ENCODE results near the gene TCAP. TPM values are rescaled to one million over a fixed set of nuclear protein-coding genes. Genes with fewer than 3 reads are reported as not detected.

The TCAP gene
- total RNA-seq, 1 donor from 2014 or later: 5.3 TPM

DNA sequence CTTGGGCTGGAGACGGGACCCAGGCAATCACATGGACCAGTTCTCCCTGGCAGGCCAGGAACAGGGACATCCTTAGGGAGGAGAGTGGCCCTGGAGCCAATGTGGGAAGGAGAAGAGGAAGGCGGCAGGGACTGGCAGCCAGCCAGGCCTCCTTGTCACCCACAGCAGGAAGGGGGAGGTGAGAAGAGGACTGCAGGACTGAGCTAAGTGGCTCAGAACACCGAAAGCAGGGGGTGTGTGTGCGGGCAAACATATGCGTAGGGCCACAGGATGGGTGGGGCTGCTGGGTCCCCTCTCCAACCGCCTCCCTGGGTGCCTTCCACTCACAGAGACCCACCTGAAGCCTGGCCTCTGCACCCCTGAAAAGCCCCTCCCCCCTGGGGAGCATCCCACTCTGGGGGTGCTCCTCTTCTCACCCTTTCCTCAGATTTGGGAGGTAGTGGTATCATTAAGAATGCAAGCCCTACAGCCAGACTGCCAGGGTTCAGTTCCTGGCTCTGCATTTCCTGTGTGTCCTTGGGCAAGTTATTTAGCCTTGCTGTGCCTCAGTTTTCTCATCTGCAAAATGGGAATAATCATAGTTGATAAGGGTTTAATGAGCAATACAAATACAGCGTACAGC is 11.2 kb downstream of the TCAP start:
- Histone ChIP-seq H3K4me3 (no peak overlapping the region), H3K27me3 (peaks cover 3% of the 10 kb centered on the region), H3K27ac (peak overlapping the region; percentile 39), H3K4me1 (peaks cover 24% of the 10 kb centered on the region), H3K9me3 (no peaks in the 10 kb centered on the region), H3K36me3 (peaks cover 7% of the 10 kb centered on the region)
- intact Hi-C loops (cut with DNase I): no loop called here
- ATAC-seq (peak; percentile 75), DNase-seq (peak; percentile 91)
- TF ChIP-seq, protein P1, sequence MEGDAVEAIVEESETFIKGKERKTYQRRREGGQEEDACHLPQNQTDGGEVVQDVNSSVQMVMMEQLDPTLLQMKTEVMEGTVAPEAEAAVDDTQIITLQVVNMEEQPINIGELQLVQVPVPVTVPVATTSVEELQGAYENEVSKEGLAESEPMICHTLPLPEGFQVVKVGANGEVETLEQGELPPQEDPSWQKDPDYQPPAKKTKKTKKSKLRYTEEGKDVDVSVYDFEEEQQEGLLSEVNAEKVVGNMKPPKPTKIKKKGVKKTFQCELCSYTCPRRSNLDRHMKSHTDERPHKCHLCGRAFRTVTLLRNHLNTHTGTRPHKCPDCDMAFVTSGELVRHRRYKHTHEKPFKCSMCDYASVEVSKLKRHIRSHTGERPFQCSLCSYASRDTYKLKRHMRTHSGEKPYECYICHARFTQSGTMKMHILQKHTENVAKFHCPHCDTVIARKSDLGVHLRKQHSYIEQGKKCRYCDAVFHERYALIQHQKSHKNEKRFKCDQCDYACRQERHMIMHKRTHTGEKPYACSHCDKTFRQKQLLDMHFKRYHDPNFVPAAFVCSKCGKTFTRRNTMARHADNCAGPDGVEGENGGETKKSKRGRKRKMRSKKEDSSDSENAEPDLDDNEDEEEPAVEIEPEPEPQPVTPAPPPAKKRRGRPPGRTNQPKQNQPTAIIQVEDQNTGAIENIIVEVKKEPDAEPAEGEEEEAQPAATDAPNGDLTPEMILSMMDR (IDR thresholded peaks at IDR 0.05): no peak

GRCh38 chr17:39677072-39677471 is 11.9 kb downstream of the TCAP start:
- H3K36me3 ChIP-seq: peaks cover 9% of the 10 kb centered on the region
- H3K27me3 ChIP-seq: no peaks in the 10 kb centered on the region
- peaks cover 24% of the 10 kb centered on the region for H3K4me1 ChIP-seq
- no peak overlapping the region for H3K4me3 ChIP-seq
- DNase-seq: no peak
- H3K9me3 ChIP-seq: no peaks in the 10 kb centered on the region
- TF ChIP-seq, protein P1 (IDR thresholded peaks at IDR 0.05): no peak
- peak overlapping the region; percentile 39 for H3K27ac ChIP-seq
- ATAC-seq: no peak
- intact Hi-C loops (cut with DNase I): no loop called here

- Histone ChIP-seq H3K27me3 (no peaks in the 10 kb centered on the region), H3K36me3 (peaks cover 9% of the 10 kb centered on the region), H3K27ac (no peak overlapping the region), H3K4me1 (peaks cover 24% of the 10 kb centered on the region), H3K9me3 (no peaks in the 10 kb centered on the region), H3K4me3 (no peak overlapping the region)
- DNase-seq (no peak), ATAC-seq (peak; percentile 2)
- TF ChIP-seq, protein P1 (IDR thresholded peaks at IDR 0.05): no peak
- intact Hi-C loops (cut with DNase I): no loop called here
Observed at GRCh38 chr17:39677542-39678339, 12.6 kb downstream of the TCAP start.

DNA sequence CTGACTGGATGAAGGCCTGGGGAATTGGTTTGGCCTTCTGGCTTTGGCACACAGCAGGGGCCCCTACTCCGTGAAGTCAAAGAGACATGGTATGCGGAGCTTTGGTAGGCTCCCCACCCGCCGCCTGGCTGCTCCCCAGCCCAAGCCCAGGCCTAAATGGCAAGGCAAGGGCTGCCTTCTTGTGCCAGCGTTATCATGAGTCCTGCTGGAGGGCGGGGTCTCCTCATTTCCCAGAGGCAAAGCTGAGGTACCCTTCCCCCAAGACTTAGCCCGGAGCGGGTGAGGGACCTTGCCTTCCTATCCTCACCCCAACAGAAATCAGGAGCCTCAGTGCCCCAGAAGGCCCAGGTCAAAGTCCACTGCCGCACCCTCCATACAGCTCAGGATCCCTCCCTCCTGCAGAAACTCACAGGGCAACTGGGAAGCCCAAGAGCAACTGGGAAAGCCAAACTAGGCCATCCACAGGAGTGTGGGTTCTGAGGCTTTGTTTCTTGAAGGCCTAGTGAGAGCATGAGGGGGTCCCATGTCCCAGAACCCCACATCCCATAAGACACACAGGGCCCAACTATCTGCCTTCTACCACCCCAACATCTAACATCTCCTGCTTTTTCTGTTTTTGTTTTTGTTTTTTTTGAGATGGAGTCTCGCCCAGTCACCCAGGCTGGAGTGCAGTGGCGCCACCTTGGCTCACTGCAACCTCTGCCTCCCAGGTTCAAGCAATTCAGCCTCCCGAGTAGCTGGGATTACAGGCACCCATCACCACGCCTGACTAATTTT is 13.4 kb downstream of the TCAP start:
- ATAC-seq (no peak), DNase-seq (no peak)
- intact Hi-C loops (cut with DNase I): no loop called here
- H3K27me3 ChIP-seq: no peaks in the 10 kb centered on the region
- H3K27ac ChIP-seq: no peak overlapping the region
- peaks cover 24% of the 10 kb centered on the region for H3K4me1 ChIP-seq
- H3K36me3 ChIP-seq: peaks cover 15% of the 10 kb centered on the region
- no peaks in the 10 kb centered on the region for H3K9me3 ChIP-seq
- TF ChIP-seq, protein P1 (IDR thresholded peaks at IDR 0.05): no peak
- no peak overlapping the region for H3K4me3 ChIP-seq

GRCh38 chr17:39679521-39680192 is 14.5 kb downstream of the TCAP start:
- H3K27ac ChIP-seq: no peak overlapping the region
- no peak overlapping the region for H3K4me3 ChIP-seq
- TF ChIP-seq, protein P1 (IDR thresholded peaks at IDR 0.05): no peak
- intact Hi-C loops (cut with DNase I): no loop called here
- H3K27me3 ChIP-seq: no peaks in the 10 kb centered on the region
- peaks cover 24% of the 10 kb centered on the region for H3K4me1 ChIP-seq
- DNase-seq (no peak), ATAC-seq (no peak)
- H3K36me3 ChIP-seq: peaks cover 22% of the 10 kb centered on the region
- H3K9me3 ChIP-seq: no peaks in the 10 kb centered on the region

All from upper lobe of right lung (tissue), 1 donor.